GM13977 (cell line): ENCODE measurements around the gene EXOC1L.

Source experiments
- DNase-seq: peaks from one replicate; pipeline ENCODE4 v3.0.0; 2012; ENCODE audit warnings: low spot score
- in situ Hi-C: fragments of 300-500 bp; cut with MboI; formaldehyde crosslinking; loops from one replicate; pipeline ENCODE4 v1.12.0; 2022; ENCODE audit warnings: low sequenced_read_pairs, low pct_unique_long_range_greater_than_20kb, mixed read lengths, inconsistent platforms; ENCODE audit not compliant: unreplicated experiment
- TF ChIP-seq, protein P1 (sequence below): IDR thresholded peaks from 2 replicates; pipeline ENCODE4 v1.5.1; 2012; ENCODE audit warnings: mild to moderate bottlenecking, control low read depth; ENCODE audit not compliant: insufficient read depth; ENCODE audit errors: extremely low read depth, missing control alignments

The EXOC1L gene

DNA sequence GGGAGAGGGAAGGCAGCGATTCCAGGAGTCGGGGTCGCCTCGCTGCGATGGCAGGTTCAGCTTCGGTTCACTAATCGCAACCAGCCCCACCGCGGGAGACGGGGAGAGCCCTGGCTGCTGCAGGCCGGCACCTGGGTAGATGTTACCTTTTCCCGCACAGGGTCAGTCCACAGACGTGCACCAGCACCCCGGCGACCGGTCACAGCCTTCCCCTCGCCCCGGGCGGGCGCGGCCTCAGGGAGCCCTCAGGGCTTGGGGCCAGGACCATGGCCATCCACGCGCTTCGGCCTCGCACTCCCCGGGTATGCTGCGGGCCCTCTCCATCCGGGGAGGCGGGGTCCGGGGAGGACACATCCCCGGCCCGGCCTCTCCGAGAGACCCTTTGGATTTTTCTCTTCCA lies 26.1 kb upstream of the EXOC1L start:
- TF ChIP-seq, protein P1, sequence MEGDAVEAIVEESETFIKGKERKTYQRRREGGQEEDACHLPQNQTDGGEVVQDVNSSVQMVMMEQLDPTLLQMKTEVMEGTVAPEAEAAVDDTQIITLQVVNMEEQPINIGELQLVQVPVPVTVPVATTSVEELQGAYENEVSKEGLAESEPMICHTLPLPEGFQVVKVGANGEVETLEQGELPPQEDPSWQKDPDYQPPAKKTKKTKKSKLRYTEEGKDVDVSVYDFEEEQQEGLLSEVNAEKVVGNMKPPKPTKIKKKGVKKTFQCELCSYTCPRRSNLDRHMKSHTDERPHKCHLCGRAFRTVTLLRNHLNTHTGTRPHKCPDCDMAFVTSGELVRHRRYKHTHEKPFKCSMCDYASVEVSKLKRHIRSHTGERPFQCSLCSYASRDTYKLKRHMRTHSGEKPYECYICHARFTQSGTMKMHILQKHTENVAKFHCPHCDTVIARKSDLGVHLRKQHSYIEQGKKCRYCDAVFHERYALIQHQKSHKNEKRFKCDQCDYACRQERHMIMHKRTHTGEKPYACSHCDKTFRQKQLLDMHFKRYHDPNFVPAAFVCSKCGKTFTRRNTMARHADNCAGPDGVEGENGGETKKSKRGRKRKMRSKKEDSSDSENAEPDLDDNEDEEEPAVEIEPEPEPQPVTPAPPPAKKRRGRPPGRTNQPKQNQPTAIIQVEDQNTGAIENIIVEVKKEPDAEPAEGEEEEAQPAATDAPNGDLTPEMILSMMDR: no peak
- no peak for DNase-seq
- in situ Hi-C loops: no loop called here

DNA sequence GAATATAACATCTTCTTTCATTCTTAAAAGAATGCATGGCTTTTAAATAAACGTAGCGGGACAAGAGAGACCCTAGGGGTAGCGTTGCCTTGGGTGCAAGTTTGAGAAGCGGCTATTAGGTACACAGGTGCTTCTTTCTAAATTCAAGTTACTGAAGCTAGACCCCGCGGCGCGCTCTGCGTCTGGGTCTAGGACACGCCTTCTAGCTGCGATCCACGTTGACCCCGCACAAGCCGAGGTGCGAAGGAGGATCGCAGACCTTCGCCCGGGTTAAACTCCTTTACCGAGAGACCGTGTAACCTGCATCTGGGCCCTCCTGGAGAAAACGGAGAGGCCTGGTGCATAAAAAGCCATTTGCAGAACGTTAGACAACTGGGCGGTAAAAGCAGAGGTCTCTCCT lies 25.5 kb upstream of the EXOC1L start:
- TF ChIP-seq, protein P1: no peak
- no peak for DNase-seq
- in situ Hi-C loops: no loop called here

DNA sequence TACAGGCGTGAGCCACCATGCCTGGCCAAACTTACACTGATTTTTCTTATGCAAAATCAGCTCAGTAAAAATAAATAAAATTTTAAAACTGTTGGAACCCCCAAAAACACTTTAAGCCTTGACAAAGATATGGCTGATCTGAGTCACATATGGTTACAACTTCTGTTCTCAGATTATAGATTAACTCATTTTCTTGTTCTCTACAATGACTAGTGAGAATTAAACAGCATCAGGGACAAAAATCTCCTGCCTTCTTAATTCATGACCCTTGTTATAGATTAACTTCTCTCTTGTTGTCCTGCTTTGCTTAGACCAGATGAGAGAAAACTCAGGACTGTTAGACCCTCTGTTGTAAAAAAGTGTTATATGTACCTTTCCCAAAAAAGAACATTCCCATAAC lies 24.2 kb upstream of the EXOC1L start:
- DNase-seq: no peak
- in situ Hi-C loops: no loop called here
- TF ChIP-seq, protein P1: no peak

DNA sequence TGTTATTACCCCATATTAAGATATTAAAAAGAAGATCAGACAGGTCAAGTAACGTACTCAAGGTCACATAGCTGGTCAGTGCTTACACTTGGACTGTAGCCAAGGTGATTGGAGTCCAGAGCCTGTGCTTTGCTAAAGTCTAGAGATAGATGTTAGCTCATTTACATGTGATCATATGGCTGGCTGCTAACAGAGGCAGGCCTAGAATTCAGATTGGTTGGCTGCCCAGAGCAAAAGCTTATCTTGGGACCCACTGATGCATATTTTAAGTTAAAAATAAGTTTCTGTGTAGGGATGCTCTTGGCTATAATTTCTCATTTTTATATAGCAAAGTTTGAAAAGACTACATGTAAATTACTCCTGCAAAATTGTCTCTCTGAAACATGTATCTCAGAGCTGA lies 18.1 kb upstream of the EXOC1L start:
- in situ Hi-C loops: no loop called here
- TF ChIP-seq, protein P1: no peak
- no peak for DNase-seq

DNA sequence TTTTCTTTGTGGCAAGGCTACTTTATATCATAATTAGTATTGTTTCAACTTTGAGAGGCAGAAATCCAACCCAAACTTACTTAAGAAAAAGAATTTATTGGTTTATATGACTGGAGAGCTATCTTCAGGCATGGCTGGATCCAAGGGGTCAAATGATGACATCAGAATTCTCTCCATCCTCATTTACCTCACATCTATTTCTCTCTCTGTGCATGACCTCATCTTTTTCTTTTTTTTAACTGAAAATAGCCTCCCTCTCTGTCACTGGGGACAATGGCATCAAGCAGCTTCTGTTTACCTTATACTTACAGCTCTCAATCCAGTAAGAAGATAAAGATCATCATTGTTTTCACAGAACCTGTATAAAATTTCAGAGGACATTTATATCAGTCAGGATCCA lies 12.0 kb upstream of the EXOC1L start:
- in situ Hi-C loops: no loop called here
- no peak for DNase-seq
- TF ChIP-seq, protein P1: no peak

DNA sequence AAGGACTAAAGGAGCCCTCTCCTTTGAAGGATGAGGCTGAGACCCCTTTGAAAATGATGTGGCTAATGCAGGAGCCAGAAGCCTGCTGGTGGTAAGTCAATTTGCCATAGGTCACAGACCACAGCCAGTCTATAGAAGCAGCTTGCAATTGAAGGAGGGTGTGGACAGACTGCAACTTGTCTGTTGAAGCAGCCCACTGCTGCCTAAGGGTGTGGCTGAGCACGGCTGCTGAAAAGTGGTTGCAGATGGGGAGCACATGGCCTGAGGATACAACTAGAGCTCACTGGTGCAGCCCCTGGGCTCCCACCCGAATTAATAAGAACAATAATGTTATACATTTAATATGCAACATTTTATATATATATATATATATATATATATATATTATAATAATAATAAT lies 11.4 kb upstream of the EXOC1L start:
- DNase-seq: no peak
- TF ChIP-seq, protein P1: no peak
- in situ Hi-C loops: no loop called here

DNA sequence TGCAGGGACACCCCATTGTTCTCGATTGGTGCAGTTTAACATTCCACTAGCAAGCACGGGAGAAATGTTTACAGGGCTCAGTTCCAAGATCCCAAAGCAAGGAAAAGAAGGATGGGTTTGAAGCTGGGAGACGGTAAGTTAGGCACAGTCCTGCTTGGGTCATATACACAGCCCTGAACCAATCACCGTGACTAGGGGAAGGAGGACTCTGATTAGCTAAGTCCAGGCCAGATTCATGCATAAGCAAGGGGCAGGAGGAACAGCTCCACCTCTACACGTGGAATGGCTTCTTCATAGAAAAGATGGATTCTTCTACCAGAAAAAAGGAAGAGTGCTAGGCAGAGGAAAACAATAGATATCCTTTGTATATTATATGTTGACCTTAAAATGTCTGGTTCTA lies 11.0 kb upstream of the EXOC1L start:
- TF ChIP-seq, protein P1: no peak

More for the DNA sequence above, 11.0 kb upstream of the EXOC1L start:
- in situ Hi-C loops: no loop called here
- no peak for DNase-seq
